Measurements from ENCODE around the gene COG4.

The COG4 gene

DNA sequence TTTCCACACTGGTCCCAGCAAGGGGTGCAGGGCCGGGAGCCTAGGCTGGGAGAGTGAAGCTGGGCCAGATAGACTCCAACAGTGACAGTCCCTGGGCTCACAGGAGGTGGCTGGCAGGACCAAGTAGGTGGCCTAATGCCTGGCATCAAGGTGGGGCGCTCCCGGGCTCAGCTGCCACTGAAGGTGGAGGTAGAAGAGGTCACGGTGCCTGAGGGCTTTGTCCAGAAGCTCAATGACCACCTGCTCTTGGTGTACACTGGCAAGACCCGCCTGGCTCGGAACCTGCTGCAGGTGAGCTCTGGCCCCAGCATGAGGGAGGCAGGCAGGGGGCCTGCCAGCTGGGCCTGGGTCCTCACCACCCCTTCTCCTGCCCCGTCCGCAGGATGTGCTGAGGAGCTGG is 45.2 kb downstream of the COG4 start:
- no peak for DNase-seq

DNA sequence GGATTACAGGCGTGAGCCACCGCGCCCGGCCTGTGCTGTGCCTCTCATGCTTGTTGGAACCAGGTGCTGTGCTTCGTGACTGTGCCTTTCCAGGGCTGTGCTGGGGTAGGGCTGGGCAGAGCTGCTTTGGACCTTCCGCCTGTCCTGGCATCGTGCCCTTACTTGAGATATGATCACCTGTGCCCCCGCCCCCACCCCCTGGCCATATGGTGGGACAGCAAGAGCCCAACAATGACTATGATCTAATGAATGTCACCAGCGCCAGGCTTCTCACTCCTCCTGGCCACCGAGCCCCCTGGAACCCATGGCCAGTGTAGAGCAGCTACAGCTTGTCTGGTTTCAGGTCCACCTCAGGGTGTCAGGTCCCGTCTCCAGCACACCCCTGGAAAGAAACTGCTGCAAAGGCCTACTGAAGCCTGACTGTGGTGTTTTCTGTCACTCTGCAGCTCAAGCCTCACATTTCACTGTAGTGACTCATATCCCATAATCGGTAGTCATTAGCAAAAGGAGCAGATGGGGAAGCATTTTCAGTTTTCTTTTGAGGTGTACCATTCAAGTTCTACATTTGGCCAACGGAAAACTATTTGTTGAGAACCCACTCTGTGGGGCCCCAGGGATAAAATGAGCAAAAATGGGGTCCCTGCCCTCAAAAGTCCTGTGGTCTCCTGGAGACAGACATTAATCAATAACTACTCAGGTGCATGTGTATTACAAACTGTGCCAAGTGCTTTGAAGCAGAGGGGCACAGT is 46.9 kb downstream of the COG4 start:
- no peak for DNase-seq

DNA sequence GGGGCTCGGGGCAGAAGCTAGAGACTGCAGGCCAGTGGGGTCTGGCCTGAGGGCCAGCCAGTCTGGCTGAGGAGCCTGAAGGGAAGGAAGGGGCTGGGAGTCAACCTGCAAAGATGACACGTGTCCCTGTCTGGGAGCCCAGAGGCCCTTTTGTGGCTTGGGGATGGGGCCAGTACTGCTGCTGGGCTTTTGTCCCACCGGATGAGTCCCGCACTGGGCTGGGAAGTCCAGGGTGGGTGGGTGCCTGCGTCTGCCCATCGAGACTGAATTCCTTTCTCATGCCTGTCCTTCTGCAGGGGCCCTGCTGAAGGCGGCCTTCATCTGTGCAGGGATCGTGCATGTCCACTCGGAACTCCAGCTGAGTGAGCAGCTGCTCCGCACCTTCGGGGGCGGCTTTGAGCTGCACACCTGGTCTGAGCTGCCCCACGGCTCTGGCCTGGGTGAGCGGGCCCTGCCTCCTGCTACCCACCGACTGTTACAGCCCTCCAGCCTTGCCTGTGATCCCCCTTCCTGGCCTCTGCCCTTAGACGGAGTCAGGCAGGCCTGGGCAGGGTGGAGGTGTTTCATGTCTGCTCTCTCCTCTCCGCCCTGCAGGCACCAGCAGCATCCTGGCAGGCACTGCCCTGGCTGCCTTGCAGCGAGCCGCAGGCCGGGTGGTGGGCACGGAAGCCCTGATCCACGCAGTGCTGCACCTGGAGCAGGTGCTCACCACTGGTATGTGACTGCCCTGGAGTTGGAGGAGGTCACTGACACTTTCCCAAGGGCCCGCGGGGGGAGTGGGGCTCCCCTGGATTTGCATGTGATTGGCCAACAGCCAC is 48.1 kb downstream of the COG4 start:
- DNase-seq: no peak

DNA sequence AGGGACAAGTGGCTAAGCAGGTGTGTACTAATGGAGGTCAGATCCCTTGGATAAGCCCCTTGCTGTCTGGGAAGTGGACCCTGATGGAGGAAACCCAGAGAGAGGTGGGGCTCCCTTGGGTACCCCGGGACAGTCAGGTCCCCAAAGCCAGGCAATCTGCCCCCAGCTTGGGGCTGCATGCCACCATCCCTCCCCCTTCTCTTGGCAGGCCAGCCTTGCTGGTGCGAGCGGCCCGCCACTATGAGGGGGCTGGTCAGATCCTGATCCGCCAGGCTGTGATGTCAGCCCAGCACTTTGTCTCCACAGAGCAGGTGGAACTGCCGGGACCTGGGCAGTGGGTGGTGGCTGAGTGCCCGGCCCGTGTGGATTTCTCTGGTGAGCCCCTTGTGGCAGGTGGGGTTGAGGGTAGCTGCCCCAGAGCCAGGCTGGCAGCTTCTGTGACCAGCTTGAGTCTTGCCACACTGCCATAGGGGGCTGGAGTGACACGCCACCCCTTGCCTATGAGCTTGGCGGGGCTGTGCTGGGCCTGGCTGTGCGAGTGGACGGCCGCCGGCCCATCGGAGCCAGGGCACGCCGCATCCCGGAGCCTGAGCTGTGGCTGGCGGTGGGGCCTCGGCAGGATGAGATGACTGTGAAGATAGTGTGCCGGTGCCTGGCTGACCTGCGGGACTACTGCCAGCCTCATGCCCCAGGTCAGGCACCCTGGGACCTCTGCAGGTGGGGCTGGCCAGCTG is 48.9 kb downstream of the COG4 start:
- no peak for DNase-seq

DNA sequence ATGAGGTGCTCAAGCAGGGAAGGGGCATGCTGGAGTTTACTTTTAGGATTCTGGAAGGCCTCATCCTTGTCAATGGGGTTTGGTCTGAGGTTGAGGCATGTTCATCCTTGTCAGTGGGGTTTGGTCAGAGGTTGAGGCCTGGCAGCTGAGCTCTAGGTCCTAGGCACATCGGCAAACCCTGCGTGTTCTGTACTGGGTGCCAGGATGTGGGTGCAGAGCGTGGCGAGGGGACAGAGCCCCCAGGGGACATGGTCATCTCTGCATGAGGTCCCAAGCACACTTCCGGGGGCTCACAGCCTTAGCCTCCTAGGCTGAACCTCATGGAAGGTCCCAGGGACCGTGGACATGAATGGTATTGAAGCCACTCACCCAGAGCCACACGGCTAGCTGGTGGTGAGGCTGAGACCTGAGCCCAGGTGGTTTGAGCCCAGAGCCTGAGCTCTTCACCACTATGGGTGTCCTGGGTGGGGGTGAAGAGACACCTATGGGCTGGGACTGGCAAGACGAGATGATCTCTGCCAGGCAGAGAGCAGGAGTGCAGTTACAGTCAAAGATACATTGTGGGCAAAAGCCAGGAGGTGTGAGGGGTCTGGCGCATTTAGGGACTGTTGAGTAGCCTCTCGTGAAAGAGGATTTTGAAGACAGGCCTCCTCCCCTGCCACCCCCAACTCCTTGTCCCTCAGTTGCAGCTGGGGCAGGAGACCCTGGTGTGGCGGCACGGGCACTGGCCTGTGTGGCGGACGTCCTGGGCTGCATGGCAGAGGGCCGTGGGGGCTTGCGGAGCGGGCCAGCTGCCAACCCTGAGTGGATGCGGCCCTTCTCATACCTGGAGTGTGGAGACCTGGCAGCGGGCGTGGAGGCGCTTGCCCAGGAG is 49.7 kb downstream of the COG4 start:
- no peak for DNase-seq

DNA sequence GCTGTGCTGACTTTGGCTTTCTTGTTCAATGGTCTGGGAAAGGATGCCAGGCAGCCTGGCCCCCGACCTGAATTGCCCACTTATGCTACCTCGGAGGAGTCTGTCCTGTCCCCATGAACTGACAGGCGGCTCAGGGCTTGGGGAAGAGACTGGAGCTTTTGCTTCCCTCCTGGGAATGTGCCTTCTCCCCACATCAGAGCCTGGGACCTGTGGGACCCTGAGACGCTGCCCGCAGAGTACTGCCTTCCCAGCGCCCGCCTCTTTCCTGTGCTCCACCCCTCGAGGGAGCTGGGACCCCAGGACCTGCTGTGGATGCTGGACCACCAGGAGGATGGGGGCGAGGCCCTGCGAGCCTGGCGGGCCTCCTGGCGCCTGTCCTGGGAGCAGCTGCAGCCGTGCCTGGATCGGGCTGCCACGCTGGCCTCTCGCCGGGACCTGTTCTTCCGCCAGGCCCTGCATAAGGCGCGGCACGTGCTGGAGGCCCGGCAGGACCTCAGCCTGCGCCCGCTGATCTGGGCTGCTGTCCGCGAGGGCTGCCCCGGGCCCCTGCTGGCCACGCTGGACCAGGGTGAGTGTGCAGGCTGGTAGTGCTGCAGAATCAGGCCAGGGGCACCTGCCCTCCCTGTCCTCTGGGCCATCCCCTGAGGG is 50.4 kb downstream of the COG4 start:
- DNase-seq: no peak

DNA sequence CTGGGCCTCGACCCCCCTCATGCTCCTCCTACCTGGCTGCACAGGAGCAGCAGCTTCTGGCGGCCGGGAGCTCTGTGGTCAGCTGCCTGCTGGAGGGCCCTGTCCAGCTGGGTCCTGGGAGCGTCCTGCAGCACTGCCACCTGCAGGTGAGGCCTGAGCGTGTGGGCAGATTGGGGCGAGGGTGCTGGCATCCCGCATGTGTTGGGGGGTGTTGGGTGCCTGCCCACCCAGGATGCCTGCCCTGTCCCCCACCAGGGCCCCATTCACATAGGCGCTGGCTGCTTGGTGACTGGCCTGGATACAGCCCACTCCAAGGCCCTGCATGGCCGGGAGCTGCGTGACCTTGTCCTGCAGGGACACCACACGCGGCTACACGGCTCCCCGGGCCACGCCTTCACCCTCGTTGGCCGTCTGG is 52.4 kb downstream of the COG4 start:
- DNase-seq: no peak

DNA sequence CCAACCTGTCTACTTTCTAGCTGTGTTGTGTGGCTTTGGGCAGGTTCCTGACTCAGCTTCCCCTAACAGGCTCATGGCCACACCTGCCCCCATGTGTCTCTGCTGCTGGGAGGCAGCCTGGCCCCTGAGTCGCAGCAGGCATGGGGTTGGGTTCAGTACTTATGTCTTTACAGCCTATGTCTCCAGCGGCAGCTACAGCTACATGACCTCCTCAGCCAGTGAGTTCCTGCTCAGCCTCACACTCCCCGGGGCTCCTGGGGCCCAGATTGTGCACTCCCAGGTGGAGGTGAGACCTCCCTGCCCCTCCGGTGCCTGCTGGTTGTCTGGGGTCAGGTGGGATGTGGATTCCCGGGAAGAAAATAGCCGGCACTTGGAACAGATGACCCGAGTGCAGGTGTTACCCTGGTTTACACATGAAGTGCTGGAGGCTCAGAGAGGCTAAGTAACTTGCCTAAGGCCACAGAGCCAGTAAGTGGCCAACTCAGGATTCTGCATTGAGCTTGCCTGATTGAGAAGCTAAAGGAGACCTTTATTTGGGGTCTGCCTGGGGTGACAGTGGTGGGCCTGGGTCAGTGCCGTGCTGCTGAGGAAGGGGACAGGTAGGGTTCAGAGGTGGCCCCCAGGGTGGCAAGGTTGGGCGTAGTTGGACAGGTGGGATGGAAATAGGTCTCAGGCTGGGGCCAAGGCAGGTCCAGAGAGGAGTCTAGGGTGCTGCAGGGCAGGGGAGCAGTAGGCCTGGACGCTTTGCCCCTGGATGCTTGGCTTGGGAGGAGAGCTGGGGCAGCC is 53.0 kb downstream of the COG4 start:
- no peak for DNase-seq

DNA sequence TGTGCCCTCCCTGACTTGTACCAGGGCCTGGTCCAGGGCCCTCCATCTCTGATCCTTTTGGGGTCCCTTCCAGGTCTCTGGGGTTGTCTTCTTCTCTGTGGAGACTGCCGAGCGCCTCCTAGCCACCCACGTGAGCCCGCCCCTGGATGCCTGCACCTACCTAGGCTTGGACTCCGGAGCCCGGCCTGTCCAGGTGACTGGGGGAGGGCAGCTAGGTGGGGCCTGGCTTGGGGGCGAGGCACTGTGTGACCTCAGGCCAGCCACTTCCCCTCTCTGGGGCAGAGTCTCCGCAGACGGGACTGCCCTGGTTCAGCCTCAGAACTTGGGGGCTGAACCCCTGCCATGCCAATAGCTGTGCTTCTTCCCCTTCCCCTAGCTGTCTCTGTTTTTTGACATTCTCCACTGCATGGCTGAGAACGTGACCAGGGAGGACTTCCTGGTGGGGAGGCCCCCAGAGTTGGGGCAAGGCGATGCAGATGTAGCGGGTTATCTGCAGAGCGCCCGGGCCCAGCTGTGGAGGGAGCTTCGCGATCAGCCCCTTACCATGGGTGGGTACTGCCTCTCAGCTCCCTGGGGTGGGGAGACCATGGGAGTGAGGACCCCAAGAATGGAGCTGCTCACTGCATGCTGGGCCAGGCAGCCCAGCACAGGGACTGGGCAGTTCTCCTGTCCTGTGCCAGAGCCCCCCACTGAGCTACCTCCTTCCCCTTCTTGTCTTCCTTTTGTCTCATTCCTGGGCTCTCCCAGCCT is 54.4 kb downstream of the COG4 start:
- no peak for DNase-seq

DNA sequence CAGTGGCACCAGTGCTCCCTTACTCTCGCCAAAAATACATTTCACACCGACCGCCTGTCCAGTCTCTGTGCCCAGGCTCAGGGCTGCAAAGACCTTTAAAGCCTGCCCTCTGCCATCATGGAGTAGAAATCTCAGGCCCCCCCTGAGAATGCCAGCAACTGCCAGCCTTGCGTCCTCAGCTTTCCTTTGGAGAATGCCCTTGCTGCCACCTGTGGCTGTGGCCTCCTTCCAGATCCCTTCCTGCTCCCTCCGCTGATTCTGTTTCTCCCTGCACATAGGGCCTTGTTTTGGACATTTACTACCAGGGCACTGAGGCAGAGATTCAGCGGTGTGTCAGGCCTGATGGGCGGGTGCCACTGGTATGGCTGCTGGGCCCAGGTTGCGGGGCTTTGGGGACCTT is 55.7 kb downstream of the COG4 start:
- DNase-seq: no peak

DNA sequence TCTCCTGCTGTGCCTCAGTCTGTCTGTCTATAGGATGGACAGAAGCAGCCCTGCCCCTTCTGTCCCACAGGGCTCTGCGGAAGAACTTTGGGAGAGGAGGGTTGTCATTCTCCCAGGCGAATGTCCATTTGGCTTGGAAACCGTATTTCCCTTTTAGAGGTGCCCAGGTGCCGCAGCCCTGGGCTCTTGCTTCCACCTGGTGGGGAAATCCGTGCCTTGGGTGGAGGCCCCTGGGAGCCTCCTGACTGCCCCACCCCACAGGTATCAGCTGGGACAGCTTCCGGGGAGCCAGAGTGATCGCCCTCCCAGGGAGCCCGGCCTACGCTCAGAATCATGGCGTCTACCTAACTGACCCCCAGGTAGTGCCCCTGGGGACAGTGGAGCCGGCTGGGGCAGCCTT is 56.2 kb downstream of the COG4 start:
- DNase-seq: no peak

DNA sequence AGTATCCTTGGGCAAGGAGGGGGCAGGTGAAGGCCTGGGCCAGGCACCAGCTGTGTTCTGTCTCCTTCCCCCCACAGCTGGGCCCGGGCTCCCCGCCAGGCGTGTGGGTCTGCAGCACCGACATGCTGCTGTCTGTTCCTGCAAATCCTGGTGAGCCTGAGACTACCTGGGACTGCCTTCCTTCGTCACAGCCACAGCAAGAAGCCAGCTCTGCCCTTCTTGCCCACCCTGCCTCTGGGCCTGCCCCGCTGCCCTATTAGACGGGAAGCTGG is 56.6 kb downstream of the COG4 start:
- no peak for DNase-seq

DNA sequence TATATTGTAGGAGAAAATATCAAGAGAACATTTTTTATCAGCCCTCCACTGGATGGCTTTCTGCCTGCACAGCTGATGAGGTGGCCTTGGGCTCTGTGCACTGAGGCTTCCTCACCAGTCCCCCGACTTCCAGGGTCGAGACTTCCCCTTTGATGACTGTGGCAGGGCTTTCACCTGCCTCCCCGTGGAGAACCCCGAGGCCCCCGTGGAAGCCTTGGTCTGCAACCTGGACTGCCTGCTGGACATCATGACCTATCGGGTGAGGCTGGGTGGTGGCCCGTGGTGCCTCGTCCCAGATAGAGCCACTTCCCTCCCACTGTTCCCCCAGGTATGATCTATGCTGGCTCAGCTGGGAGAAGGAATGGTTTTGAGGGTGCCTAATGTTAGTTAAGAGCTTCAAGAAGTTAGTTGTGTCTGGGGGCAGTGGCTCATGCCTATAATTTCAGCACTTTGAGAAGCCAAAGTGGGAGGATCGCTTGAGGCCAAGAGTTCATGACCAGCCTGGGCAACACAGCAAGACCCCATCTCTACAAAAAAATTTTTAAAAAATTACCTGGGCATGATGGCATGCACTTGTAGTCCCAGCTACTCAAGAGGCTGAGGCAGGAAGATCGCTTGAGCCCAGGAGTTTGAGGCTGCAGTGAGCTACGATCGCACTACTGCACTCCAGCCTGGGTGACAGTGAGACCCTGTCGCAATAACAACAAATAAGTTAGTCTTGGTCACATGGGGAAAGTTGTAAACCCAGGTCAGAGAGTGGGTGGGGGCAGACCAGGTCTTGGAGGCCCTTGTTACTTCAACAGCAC is 57.2 kb downstream of the COG4 start:
- no peak for DNase-seq

DNA sequence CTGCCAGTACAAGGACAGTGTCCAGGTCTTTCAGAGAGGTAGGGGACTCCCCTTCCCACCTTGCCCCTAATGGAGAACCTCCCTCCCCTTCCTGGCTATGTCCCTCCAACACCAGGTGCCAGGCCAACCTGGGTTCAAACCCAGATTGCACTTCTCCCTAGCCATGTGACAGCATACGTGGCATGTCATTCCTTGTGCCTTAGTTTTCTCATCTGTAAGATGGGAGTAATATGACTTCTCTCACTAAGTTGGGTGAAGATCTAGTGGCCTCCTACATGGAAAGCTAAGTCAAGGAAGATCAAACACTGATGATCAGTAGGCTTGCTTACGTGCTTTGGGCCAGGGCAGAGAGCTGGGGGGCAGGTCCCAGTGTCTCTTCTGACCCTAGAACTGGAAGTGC is 60.1 kb downstream of the COG4 start:
- no peak for DNase-seq

DNA sequence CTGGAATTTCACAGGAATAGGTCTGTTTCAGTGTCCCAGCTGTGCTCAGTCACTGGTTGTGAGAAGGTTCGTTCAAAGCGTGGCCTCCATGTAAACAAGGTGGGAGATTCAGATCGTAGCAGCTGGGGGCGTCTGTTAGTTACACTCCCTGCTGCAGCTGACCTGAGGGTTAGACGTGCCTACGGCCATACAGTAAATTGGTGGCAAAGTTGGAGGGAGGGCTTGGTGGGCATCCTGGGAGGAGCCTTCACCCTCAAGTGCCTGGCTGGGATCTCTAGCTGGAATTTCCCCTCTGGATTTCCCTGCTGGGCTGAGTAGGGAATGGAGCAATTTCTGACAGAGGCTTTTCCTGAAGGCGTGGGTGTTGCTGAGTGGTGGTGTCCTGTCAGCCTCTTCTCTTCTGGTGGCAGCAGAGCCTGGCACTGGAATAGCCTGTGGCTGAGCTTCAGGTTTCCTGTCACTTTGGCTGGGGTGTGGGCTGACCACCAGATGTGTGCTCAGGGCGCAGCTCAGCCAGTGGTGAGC is 62.6 kb downstream of the COG4 start:
- DNase-seq: no peak

DNA sequence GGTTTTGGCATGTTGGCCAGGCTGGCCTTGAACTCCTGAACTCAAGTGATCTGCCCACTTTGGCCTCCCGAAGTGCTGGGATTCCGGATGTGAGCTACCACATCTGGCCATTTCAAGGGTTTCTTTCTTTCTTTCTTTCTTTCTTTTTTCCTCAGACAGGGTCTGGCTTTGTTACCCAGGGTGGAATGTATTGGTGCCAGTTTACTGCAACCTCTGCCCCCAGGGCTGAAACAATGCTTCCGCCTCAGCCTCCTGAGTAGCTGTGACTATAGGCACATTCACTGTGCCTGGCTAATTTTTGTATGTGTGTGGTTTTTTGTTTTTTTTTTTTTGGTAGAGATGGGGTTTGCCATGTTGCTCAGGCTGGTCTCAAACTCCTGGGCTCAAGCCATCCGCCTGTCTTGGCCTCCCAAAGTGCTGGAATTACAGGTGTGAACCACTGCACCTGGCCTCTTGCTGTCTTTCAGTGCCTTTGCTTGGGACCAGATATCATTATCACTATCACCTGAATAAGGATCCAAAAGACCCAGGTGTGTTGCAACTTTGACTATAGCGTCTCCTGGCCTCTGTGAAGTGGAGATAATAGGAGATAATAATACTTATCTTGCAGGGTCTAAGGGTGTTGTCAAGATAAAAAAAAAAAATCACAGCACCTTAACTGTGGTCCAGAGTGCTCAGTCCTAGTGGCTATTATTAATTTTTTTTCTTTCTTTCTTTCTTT is 65.7 kb downstream of the COG4 start:
- no peak for DNase-seq

DNA sequence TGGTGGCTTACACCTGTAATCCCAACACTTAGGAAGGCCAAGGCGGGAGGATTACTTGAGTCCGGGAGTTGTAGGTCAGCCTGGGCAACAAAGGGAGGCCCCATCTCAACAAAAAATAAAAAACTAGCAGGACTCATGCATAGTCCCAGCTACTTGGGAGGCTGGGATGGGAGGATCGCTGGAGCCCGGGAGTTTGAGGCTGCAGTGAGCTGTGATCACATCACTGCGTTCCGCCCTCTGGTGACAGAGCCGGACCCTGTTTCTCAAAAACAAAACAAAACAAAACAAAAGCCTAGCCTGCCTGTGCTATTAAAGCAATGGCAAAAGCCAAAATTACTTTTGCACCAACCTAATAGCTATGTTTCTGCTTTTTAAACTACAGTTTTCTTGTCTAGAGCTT is 67.4 kb downstream of the COG4 start:
- no peak for DNase-seq

DNA sequence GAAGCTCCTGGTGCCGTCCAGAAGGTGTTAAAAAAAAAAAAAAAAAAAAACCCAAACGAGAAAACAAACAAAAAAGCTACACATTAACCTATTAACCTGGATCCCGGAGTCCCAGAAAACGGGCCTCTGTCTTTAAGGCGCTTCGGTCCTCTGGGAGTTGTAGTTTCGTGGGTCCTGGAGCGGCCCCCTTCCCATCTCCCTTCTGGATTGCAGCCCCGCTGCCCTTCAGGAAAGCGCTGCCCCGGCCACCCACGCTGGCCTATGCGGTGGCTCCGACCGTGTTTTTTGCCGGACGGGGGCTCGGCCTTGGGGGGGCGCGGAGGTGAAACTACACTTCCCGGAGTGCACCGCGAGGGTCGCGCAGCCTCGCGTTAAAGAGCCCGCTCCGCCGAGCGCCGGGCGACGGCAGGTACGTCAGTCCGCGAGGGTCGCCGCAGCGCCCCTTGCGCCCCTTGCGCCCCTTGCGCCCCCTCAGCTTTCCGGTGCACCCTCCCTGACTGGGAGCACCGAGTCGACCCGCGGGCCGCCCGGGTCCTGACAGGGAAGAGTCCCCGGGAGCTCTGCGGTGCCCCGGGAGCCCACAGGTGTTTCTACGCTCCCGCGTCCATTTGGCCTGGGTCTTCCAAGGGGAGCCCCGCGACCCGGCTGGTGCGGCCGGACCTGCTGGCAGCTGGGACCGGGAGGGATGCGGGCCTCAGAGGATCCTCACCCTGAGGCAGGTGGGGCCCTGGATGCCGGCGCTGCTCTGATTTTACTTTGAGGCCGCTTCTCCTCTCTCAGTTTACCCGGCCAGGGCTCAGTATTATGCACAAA is 68.9 kb downstream of the COG4 start, which contains the start of gene FCSK:
FCSK (plus strand) TSS at position 374 of the 813 bp plus-strand sequence. CDS start 8,596 bp downstream, outside the sequence.
- peak; percentile 59 for DNase-seq

All from effector CD4-positive, alpha-beta T cell (primary cell).